GM18502 (cell line): Measurements from ENCODE around the gene ZNF670.
A peak's percentile ranks its signal among the peaks of the same experiment; 100 is the strongest.

Experiments used
- ATAC-seq: cut with Tn5 transposase; IDR thresholded peaks from one replicate; pipeline ENCODE4 v1.9.1; 2021; ENCODE audit warnings: mild to moderate bottlenecking; ENCODE audit not compliant: unreplicated experiment, poor library complexity

ZNF670 gene

GRCh38 chr1:247105966-247106365, 27.4 kb upstream of the ZNF670 start:
- no peak for ATAC-seq

DNA sequence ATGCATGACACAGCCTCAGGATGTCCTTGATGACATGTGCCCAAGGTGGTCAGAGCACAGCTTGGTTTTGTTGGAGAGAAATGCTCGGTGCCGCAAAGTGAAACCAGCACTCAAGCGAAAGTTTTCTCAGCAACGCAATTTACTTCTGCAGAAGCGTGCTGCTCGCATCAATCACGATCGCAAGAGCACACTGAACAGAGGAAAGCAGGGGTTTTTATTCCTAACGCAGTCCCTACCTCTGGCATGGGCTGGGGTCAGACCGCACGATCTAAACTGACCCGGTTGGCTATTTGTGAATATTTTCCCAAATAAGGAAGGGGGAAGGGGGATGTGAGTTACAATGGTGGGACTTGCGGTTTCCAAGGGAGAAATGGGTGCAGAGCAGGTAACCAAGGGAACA, 26.4 kb upstream of the ZNF670 start:
- no peak for ATAC-seq

- ATAC-seq = peak; percentile 100
Measured at GRCh38 chr1:247103859-247104591, 25.4 kb upstream of the ZNF670 start, which contains the start of gene ZNF669. ZNF669 (minus strand) TSS chr1:247104356; CDS start chr1:247104199, 157 bp downstream.

- no peak for ATAC-seq
Measured at GRCh38 chr1:247102381-247102780, 23.8 kb upstream of the ZNF670 start.

DNA sequence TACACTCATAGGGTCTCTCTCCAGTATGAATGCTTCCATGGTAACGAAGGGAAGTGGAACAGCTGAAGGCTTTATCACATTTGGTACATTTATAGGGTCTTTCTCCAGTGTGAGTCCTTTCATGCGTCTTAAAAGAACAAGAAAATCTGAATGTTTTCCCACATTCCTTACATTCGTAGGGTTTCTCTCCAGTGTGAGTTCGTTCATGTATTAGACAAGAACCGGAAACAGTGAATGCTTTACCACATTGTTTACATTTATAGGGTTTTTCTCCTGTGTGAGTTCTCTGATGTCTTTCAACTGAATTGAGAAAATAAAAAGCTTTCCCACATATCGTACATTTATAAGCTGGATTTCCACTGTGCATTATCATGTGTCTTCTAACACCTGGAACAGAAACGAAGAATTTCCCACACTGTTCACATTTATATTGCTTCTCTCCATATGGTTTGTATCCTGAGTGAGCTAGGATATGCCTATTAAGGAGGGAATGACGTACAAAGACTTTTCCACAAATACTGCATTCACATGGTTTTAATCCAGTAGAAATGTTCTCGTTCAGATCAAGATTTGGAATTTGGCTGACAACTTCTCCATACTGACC, 22.2 kb upstream of the ZNF670 start:
- no peak for ATAC-seq

- ATAC-seq = no peak
Measured at GRCh38 chr1:247096958-247097357, 18.3 kb upstream of the ZNF670 start.

DNA sequence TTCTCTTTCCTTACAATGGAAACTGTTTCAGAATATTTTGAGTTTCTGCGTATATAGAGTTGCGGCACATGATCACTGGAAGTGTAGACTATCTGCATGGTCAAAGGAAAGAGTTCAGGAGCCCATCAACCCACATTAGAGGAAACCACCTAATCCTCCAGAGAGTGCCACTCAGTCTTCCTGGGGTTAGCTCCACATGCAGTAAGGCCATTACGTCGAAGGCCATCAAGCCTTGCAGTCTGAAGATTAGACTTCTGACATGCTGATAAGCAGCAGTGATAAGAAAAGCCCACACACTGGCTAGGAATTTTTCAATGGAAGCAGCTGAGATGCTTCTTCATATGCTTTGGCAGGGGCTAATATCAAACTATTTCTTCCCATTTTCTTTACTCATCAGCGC, 17.9 kb upstream of the ZNF670 start:
- ATAC-seq = no peak

GRCh38 chr1:247096112-247096511, 17.5 kb upstream of the ZNF670 start:
- ATAC-seq = no peak

GRCh38 chr1:247090455-247090854, 11.8 kb upstream of the ZNF670 start:
- no peak for ATAC-seq

DNA sequence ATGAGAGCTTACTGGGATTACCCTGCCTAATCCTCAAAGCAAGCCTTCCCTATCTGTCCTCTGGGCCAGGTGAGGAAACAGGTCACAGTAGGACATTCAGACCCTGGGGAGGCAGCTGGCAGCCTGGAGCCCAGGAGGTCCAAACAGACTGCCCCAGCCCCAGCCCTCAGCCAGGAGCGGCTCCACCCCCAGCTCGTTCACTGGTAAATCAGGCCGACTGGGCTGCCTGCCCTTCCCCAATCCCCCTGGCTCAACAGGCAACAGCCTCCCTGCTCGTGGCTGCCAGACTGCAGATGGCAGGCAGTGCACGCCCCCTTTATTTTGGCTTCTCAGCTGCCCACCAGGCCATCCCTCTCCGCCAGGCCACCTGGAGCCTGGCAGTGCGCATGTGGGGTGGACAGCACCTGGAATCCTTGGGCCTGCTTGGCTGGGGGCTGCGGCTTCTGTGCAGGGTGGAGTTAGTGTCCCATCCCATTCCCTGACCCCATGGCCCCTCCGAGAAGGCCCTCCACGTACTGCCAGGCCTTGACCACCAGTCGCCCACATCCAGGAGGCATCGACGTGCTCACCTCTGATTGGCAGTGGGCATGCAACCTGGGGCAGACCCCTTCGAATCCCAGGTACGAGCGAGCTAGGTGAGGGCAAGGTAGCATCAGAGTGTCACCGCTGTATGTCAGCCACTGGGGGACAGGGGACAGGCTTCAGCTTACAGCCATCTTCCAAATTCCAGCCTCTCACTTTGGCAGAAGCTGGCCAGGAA, 11.2 kb upstream of the ZNF670 start:
- no peak for ATAC-seq

GRCh38 chr1:247088967-247089366, 10.4 kb upstream of the ZNF670 start:
- no peak for ATAC-seq

DNA sequence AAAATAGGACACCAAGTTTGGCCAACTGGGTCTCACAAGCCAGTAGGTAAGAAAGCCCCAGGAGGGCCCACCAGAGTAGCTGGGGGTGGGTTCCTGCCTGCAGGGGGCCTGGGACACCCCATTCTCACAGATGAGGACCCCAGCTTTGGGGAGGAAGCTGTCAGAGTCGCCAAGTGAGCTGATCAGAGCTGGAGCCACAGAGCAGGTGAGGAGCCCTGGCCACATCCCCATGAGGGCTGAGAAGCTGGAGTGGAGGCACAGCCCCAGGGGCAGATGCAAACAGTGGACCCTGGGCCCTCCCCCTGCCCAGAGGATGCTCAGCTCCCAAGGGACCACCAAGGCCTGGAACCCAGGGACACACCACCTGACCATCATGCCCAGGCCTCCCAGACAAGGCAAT, 8.6 kb upstream of the ZNF670 start:
- ATAC-seq = no peak

DNA sequence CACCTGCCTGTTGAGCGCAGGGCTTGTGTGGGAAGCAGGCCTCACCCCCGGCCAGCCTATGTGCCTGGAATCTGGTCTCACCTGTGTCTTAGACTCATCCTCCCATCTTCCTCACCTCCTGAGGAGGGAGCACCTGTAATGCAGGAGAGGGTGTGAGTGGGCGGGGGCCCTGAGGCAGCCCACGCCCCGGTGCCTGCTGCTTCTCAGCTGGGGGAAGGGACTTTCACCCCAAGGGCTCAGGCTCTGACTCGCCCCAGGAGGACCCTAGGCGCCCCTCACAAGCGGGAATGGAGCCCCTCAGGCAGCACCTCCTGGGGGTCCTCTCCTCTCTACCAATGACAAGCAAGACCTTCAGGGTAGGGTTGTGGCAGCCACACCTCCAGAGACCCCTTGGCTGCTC, 6.7 kb upstream of the ZNF670 start:
- no peak for ATAC-seq

DNA sequence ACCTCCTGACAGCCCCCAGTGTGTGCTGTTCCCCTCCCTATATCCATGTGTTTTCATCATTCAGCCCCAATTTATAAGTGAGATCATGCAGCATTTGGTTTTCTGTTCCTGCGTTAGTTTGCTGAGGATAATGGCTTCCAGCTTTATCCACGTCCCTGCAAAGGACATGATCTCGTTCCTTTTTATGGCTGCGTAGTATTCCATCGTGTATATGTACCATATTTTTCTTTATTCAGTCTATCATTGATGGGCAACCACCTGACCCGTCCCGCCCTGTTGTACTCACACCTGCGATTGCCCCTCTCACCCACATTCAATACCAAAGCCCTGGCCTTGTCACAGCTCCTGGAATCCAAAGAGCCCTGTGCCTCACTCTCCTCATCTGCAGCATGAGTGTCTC, 6.2 kb upstream of the ZNF670 start:
- ATAC-seq = no peak

GRCh38 chr1:247079141-247079874, 697 bp upstream of the ZNF670 start:
- no peak for ATAC-seq

GRCh38 chr1:247077876-247078257, 744 bp downstream of the ZNF670 start:
- peak; percentile 7 for ATAC-seq

GRCh38 chr1:247077213-247077612, 1.4 kb downstream of the ZNF670 start:
- ATAC-seq = no peak

GRCh38 chr1:247070645-247071044, 8.0 kb downstream of the ZNF670 start:
- ATAC-seq = no peak

DNA sequence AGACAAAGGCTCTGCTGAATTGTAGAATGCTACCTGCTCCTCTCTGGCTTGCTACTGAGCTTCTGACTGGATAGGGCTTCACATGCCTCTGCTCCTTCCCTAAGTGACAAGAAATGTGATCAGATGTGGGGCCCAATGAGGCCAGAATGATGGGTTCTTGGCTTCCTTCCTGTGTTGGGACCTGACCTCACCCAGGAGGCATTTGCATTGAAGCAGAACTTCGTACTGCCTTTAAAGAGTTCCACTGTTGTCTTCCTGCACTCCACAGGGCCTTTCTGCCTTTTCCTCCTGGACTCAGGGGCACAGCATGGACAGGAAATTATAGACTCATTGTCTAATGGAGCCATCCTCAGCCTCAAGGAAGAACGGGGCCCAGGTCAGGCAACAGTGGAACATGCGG, 14.3 kb downstream of the ZNF670 start:
- ATAC-seq = no peak

DNA sequence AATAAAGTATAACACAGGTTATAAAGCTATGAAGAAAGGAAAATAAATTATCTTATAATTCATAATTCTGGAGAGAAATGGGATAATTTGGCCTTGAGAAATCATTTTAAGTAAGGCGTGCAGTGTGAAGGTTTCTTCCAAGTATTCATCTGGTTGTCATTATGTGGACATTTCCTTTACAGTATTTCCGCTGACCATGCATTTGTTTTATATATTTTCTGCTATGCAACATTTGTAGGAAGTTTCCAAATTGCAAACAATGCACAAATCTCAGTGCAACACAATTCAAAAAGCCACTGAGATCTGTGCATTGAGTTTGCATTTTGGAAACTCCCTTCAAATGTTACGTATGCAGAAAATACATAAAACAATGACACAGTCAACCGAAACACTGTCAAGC, 17.8 kb downstream of the ZNF670 start:
- ATAC-seq = no peak

DNA sequence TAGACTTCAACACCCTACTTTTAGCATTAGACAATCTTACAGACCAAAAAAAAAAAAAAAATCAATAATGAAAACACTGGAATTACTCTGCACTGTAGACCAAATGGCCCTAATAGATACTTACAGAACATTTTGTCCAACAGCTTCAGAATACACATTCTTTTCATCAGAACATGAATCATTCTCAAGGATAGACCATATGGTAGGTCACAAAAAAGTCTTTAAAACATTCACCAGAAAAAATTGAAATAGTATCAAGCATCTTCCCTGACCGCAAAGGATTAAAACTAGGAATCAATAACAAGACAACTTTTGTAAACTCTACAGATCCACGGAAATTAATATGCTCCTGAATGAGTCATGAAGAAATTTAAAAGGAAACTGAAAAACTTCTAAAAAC, 22.5 kb downstream of the ZNF670 start:
- no peak for ATAC-seq
